GM18499 (cell line): ENCODE measurements around the gene NLK.
"Not testable (repeated sequence)": the region's sequence is repeated elsewhere in the genome, so short reads cannot be mapped to it uniquely, and the experiment has no call there.

Source experiments
- ATAC-seq: cut with Tn5 transposase; IDR thresholded peaks from one replicate; pipeline ENCODE4 v1.9.1; 2021; ENCODE audit warnings: moderate number of reproducible peaks; ENCODE audit not compliant: insufficient read depth, unreplicated experiment

NLK gene

GRCh38 chr17:28226563-28227315, 184.3 kb downstream of the NLK start:
- no peak for ATAC-seq

GRCh38 chr17:28227316-28228108, 185.0 kb downstream of the NLK start:
- no peak for ATAC-seq

GRCh38 chr17:28228109-28228840, 185.8 kb downstream of the NLK start:
- ATAC-seq = no peak

- ATAC-seq = no peak
These were observed 186.7 kb downstream of the NLK start for GRCh38 chr17:28228986-28229729.

GRCh38 chr17:28230011-28230410, 187.5 kb downstream of the NLK start:
- no peak for ATAC-seq

GRCh38 chr17:28230607-28231006, 188.1 kb downstream of the NLK start:
- not testable (repeated sequence) for ATAC-seq

GRCh38 chr17:28231624-28232023, 189.1 kb downstream of the NLK start:
- ATAC-seq = not testable (repeated sequence)

GRCh38 chr17:28232966-28233870, 190.7 kb downstream of the NLK start:
- not testable (repeated sequence) for ATAC-seq

- ATAC-seq = not testable (repeated sequence)
These were observed 191.7 kb downstream of the NLK start for GRCh38 chr17:28233872-28234856.

GRCh38 chr17:28235066-28235700, 192.7 kb downstream of the NLK start:
- not testable (repeated sequence) for ATAC-seq

GRCh38 chr17:28236033-28236653, 193.7 kb downstream of the NLK start:
- not testable (repeated sequence) for ATAC-seq

GRCh38 chr17:28238547-28239270, 196.2 kb downstream of the NLK start:
- not testable (repeated sequence) for ATAC-seq

GRCh38 chr17:28239271-28239624, 196.8 kb downstream of the NLK start:
- ATAC-seq = no peak

- no peak for ATAC-seq
These were observed 198.3 kb downstream of the NLK start for GRCh38 chr17:28240688-28241340.

GRCh38 chr17:28242791-28243190, 200.3 kb downstream of the NLK start:
- ATAC-seq = no peak

- not testable (repeated sequence) for ATAC-seq
These were observed 200.8 kb downstream of the NLK start for GRCh38 chr17:28243268-28243667.
